SK-N-SH treated with all-trans-retinoic acid at 6 μM for 48 hours (cell line): ENCODE data around the gene CES5A.

ENCODE experiments used
- TOX ChIP-seq: fragments of 250-450 bp; sonication (Bioruptor Pico); IDR thresholded peaks from 2 replicates; pipeline ENCODE4 v1.8.0; 2021; ENCODE audit warnings: mild to moderate bottlenecking, moderate library complexity, borderline replicate concordance
- ZC3H10 ChIP-seq: fragments of 250-450 bp; sonication (Bioruptor Pico); IDR thresholded peaks from 2 replicates; pipeline ENCODE4 v1.5.1; 2021; ENCODE audit warnings: mild to moderate bottlenecking, moderate library complexity
- TF ChIP-seq, protein P1 (sequence below): fragments of 250-450 bp; sonication (Bioruptor Pico); IDR thresholded peaks from 2 replicates; pipeline ENCODE4 v1.5.1; 2020; ENCODE audit warnings: low read depth, mild to moderate bottlenecking, moderate library complexity

DNA sequence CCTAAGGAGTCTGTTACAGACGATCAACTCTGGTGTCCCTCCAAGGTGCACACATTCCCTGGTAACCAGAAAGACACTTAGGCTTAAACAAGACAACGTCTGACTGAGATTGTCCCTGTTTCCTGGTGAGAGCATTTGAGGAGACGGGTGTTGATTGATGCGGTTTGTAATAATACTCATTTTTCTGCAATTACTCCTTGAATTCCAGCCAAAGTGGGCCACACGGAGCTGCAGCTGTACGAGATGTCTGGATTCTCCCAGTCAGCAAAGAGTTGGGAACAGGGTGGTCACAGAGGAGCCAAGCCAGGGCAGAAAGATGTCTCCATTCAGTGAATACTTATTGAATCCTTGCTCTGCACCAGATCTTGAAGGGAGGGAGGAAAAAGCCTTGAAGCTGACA, 30.9 kb upstream of the CES5A start:
- TF ChIP-seq, protein P1, sequence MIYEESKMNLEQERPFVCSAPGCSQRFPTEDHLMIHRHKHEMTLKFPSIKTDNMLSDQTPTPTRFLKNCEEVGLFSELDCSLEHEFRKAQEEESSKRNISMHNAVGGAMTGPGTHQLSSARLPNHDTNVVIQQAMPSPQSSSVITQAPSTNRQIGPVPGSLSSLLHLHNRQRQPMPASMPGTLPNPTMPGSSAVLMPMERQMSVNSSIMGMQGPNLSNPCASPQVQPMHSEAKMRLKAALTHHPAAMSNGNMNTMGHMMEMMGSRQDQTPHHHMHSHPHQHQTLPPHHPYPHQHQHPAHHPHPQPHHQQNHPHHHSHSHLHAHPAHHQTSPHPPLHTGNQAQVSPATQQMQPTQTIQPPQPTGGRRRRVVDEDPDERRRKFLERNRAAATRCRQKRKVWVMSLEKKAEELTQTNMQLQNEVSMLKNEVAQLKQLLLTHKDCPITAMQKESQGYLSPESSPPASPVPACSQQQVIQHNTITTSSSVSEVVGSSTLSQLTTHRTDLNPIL (CRISPR knock-in tag): no peak
- TF ChIP-seq ZC3H10 (CRISPR knock-in tag): no peak
- TF ChIP-seq TOX: no peak
